Measurements from ENCODE around the gene RGL3. TPM values are rescaled to one million over a fixed set of nuclear protein-coding genes. Genes with fewer than 3 reads are reported as not detected.
"Not testable (repeated sequence)": the region's sequence is repeated elsewhere in the genome, so short reads cannot be mapped to it uniquely, and the experiment has no call there.

RGL3 gene, protein sequence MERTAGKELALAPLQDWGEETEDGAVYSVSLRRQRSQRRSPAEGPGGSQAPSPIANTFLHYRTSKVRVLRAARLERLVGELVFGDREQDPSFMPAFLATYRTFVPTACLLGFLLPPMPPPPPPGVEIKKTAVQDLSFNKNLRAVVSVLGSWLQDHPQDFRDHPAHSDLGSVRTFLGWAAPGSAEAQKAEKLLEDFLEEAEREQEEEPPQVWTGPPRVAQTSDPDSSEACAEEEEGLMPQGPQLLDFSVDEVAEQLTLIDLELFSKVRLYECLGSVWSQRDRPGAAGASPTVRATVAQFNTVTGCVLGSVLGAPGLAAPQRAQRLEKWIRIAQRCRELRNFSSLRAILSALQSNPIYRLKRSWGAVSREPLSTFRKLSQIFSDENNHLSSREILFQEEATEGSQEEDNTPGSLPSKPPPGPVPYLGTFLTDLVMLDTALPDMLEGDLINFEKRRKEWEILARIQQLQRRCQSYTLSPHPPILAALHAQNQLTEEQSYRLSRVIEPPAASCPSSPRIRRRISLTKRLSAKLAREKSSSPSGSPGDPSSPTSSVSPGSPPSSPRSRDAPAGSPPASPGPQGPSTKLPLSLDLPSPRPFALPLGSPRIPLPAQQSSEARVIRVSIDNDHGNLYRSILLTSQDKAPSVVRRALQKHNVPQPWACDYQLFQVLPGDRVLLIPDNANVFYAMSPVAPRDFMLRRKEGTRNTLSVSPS
- total RNA-seq, result not detected in 2 replicates

DNA sequence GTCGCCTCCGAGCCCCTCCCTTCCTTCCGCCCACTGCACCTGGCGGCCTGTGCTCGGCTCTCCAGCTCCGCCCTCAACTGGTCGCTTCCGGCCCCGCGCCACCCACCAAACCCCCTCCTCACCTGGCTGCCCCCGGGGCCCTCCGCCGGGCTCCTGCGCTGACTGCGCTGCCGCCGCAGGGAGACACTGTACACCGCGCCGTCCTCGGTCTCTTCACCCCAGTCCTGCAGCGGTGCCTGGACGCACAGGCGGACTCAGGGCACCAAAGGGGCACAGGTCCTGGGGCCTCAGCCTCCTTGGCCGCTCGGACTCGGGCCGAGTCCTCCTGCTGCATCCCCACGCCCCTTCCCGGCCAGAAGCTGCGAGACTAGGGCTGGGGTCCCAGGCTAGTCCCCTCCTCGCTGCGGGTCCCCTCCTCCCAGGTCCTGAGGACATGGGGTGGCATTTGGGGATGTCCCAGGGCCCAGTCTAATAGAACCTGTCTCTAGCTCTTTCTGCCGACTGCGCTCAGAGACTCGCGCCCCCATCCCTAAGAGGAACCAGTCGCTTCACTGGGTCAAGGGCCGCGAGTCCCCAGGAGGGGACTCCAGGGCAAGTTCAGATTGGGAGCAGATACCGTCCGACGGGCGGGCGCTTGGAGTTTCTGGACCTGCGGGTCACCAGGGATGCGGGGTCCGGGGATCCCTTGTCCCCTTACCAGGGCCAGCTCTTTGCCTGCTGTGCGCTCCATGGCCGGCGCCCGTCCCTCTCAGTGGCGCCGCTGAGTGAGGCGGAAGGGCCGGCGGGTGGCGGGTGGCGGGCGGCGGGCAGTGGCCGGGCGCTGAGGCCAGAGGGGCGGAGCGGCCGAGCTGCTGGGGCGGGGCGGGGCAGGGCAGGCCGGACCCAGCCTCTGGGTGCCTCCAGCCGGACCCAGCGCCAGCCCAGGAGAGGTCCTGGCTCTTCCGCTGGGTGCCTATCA lies at the start of gene RGL3:
RGL3 (minus strand) TSS at position 766 of the 958 bp plus-strand sequence; CDS start at position 730, 36 bp downstream.
- intact Hi-C loops (cut with micrococcal nuclease), result no loop called here

DNA sequence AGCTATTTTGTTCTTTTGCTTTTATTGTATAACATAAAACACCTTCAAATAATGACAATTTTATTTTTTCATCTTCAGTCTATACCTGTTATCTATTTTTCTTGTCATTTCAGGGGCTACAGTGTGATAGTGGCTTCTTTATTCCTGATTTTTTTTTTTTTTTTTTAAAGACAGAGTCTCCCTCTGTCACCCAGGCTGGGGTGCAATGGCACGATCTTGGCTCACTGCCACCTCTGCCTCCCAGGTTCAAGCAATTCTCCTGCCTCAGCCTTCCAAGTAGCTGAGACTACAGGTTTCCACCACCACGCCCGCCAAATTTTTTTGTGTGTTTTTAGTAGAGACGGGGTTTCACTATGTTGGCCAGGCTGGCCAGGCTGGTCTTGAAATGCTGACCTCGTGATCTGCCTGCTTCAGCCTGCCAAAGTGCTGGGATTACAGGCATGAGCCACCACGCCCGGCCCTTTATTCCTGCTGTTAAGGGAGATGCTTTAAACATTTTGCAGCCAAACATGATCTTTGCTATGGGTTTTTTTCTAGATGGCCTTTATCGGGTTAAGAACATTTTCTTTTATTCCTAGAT lies 49.2 kb upstream of the RGL3 start:
- intact Hi-C loops (cut with micrococcal nuclease), result not testable (repeated sequence)

DNA sequence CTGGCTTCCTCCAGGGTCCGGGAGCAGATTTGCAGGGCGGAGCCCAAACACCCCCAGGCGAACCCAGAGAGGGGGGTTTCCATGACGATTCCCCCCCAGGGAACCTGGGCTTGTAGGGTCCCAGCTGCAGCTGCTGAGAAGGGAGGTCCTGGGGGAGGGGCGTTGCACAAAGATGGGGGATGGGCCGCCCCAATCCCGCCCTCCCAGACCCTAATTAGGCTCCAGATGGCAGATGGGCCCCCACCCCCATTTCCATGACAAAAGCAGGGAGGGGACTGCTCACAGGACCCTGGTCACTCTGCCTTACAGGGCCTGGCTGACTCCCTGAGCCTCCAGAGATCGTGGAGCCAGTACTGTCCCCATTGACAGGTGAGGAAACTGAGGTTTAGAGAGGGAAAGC lies 46.5 kb upstream of the RGL3 start:
- intact Hi-C loops (cut with micrococcal nuclease), result no loop called here

DNA sequence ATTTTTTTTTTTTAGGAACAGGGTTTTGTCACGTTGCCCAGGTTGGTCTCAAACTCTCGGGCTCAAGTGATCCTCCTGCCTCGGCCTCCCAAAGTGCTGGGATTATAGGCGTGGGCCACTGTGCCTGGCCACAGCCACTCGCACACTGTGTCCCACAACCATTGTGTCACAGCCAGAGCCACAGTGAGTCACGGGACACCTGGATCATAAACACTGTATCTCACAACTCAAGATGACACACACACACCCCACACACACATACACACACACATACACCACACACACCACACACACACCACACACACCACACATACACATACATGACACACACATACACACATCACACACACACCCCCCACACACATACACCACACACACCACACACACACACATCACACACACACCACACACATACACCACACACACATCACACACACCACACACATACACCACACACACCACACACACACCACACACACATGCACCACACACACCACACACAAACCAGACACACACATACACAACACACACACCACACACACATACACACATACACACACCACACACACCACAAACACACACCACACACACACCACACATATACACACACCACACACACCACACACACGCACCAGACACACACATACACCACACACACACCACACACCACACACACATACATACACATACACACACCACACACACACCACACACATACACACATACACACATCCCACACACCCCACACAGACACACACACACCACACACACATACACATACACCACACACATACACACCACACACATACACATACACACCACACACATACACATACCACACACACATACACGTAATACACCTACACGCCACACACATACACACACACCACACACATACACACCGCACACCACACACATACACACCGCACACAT lies 45.5 kb upstream of the RGL3 start:
- intact Hi-C loops (cut with micrococcal nuclease), result no loop called here

DNA sequence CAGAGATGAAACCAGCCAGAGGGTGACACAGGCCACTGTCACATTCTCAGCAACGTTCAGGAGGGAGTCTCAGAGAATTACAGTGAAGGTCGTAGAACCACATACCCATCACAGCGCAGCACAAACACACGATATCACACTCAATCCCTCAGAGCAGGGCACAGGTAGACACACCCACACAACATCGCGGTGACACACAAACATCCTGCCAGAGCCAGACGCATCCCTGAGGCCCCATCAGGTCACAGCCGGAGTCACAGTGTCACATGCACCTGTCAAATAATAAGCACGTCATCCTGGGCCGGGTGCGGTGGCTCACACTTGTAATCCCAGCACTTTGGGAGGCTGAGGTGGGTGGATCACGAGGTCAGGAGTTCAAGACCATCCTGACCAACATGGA lies 44.3 kb upstream of the RGL3 start:
- intact Hi-C loops (cut with micrococcal nuclease), result no loop called here

DNA sequence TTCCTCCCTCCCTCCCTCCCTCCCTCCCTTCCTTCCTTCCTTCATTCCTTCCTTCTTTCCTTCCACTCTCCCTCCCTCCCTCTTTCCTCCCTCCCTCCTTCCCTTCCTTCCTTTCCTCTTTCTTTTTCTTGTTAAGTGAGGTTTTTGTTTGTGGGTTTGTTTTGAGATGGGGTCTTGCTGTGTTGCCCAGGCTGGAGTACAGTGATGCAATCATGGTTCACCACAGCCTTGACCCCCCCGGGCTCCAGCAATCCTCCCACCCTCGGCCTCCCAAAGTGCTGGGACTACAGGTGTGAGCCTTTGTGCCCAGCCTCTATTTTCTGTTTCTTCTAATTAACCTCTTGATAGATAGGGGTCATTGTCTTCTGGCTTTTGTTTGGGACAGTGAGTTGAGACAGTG lies 42.3 kb upstream of the RGL3 start:
- intact Hi-C loops (cut with micrococcal nuclease), result no loop called here

DNA sequence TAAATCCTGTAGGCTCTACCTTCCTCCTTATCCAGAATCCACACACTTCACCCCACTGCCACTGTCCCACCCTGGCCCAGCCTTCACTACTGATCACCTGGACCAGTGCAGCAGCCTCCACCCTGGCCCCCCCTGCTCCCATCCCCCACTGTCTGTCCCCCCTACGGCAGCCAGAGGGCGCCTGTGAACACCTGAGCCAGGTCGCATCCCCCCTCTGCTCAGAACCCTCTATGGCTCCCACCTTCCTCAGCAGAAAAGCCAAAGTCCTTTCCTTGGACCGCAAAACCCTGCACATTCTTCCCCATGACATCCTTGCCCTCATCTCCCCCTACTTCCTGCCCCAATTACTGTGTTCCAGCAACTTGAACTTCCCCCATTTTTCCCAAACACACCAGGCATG lies 41.1 kb upstream of the RGL3 start:
- intact Hi-C loops (cut with micrococcal nuclease), result no loop called here

DNA sequence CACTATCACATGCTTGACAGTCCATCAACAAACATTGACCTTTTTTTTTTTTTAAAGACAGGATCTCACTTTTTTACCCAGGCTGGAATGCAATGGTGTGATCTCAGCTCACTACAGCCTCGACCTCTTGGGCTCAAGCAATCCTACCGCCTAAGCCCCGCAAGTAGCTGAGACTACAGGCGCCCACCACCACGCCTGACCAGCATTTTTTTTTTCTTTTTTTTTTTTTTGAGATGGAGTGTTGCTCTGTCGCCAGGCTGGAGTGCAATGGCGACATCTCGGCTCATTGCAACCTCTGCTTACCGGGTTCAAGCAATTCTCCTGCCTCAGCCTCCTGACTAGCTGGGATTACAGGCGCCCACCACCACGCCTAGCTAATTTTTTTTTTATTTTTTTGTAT lies 39.8 kb upstream of the RGL3 start:
- intact Hi-C loops (cut with micrococcal nuclease), result not testable (repeated sequence)

DNA sequence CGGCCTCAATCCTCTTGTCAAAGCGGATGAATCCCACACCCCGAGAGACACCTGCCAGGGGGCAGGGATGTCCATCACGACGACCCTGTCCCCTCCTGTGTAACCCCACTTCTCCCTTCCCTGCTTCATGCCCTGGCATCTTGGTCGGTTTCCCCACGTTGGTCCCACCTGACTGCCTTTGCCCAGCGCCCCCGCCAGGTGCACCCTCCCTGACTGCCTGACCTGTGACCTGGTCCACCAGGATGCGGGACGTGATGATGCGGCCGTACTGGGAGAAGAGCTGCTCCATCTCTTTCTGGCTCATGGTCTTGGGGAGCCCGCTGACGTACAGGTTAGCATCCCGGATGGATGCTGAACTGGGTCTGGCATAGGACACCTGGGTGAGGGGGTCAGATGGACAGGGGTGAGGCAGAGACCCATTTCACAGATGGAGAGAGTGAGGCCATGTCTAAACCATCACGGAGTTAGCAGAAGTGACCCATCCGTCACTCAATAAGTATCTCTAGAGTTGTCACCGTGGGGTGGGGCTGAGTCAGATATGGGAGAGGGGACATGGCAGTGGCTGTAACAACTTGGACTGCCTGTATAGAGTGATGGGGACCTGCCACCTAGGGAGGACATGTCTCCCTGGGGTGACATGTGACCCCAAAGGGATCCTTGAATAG lies 39.3 kb upstream of the RGL3 start:
- intact Hi-C loops (cut with micrococcal nuclease), result no loop called here

DNA sequence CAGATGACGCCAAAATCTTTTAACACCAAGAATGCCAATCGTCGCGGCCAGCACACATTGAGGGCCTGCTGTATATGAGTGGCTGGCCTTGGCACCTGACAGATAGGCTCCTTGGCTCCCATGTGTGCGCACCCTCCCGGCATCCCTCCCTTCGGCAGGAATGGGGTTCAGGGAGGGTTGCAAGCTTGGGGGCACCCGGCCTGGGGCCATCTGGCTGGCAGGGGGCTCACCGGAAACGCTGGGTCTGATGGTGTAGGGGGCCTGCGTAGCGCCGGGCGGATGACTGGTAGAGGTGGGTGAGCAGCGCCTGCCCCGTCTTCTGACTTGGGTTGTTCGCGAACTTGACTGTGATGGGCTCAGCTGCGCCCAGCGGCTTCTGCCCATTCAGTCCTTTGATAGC lies 38.7 kb upstream of the RGL3 start:
- intact Hi-C loops (cut with micrococcal nuclease), result no loop called here

DNA sequence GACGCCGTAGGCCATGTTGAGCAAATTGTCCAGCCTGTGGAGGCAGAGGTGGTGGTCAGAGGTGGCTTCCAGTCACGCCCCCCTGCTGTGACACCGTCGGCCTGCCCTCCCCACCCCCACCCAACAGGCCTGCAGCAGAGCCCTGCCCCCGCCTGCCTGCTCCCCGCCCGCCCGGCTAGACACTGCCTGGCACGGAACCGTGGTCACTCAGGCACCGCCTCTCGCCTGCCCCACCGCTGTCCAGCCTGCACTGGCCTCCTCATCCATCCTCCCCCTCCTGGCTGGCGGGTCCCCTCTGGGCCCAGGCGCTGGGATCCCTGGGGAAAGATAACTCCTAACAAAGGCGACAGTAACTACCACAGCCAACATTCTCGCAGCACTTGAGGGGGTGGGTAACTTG lies 38.0 kb upstream of the RGL3 start:
- intact Hi-C loops (cut with micrococcal nuclease), result no loop called here

DNA sequence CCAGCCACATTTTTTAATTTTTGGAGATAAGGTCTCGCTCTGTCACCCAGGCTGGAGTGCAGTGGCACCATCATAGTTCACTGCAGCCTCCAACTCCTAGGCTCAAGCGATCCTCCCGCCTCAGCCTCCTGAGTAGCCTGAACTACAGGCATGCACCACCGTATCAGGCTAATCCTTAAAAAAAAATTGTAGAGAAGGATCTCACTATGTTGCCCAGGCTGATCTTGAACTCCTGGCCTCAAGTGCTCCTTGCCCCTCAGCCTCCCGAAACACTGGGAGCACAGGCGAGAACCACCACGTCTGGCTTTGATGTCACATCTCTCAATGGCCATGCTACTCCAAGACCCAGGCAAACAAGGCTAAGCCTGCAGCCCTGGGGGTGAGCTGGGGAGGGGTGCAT lies 37.5 kb upstream of the RGL3 start:
- intact Hi-C loops (cut with micrococcal nuclease), result no loop called here

DNA sequence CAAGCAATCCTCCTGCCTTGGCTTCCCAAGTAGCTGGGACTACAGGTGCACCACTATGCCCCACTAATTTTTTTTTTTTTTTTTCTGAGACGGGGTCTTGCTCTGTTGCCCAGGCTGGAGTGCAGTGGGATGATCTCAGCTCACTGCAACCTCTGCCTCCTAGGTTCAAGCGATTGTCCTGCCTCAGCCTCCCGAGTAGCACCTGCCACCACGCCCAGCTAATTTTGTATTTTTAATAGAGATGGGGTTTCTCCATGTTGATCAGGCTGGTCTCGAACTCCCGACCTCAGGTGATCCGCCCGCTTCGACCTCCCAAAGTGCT lies 36.1 kb upstream of the RGL3 start:
- intact Hi-C loops (cut with micrococcal nuclease), result not testable (repeated sequence)

DNA sequence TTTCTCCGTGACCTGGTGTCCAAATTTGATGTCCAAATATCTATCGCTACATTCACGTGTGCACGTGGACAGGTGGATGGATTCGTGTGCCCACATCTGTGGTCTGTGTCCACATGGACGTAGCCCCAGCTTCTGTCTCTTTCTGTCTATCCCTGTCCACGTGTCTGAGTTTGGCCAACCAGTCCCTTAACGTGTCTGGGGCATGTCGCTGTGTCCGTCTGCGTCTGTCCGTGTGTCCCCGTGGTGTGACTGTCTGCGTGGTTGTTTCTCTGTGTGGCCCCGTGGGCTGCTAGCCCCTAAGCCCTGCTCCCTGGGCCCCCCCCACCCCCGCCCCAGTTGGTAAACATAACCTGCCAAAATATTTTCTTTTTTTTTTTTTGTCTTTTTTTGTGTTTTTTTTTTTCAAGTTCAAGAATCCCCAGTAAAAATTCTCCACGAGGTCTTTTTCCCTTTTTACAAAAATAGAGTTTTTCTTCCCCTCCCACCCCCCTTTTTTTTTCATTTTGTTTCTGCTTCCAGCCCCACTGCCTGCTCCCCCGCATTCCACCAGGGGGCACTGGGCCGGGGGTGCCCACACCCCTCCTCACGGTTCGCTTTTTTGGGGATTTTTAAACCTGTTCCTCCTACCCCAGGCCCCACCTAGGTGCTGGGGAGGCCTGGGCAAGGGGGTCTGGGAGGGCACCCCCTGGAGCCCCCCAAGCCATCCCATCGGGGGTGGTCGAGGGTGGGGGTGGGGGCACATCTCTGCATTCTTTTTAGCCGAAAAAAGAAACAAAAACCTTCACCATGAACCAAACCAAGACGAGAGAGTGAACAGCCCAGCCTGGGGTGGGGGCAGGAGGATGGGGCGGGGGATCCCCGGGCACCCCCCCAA lies 34.6 kb upstream of the RGL3 start:
- intact Hi-C loops (cut with micrococcal nuclease), result no loop called here

DNA sequence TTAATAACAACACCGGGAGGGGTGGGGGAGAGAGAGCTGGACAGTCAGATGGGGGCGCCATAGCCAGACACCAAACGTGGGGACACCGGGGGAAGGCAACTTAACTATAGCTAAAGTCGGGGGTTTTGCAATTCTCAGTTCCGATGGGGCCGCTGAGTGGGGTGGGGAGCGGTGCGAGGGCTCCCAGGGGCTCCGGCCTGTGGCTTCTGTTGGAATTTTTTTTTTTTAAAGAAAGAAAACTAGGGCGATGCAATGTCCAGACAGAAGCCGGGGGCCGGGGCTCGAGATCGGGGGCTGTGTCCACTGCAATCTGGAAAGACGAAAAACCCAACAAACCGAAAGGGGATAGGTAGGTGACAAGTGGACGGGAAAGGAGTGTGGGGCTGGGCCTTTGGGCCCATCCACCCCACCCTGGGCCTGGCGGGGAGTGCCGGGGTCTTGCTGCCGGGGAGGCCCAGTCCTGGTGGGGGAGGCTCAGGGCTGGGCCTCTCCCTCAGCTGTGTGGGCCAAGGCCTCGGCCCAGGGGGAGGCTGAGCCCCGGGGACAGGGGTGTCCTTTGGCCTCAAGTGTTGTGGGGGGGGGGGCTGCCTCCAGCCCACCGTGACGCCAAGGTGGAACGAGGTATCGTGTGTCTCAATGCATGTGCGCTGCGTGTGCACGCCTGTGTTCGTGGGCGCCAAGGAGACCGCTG lies 33.7 kb upstream of the RGL3 start:
- intact Hi-C loops (cut with micrococcal nuclease), result no loop called here

DNA sequence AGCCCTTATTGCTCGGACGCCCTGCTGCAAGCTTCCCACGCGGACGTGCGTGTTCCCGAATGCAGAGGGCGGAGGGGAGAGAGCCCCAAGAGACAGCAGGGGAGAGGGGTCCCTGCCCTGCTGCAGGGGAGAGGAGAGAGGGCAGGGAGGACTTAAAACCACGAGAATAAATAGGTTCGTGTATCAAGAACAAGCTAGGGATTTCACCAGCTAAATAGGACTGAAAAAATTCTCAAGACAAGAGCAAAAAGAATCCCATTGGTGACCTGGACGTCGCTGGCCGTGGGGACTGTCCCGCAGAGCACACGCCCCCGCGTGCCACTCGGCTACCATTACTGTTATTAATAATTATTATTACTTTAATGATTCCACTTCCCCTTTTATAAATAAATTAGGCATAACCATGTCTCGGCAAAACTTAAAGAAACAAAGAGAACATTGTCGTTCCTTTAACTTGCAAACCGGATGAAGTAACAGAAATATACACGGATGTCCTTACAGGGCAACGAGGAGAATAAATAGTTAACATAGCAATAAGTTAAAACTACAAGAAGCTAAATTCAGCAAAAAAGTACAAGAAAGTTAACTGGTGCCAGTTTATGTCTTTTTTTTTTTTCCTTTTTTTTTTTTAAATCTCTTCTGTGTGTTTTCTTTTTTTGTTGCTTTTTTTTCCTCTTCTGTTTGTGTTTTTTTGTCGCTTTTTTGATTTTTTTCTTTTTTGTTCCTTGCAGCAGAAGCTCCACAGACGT lies 32.9 kb upstream of the RGL3 start:
- intact Hi-C loops (cut with micrococcal nuclease), result no loop called here

DNA sequence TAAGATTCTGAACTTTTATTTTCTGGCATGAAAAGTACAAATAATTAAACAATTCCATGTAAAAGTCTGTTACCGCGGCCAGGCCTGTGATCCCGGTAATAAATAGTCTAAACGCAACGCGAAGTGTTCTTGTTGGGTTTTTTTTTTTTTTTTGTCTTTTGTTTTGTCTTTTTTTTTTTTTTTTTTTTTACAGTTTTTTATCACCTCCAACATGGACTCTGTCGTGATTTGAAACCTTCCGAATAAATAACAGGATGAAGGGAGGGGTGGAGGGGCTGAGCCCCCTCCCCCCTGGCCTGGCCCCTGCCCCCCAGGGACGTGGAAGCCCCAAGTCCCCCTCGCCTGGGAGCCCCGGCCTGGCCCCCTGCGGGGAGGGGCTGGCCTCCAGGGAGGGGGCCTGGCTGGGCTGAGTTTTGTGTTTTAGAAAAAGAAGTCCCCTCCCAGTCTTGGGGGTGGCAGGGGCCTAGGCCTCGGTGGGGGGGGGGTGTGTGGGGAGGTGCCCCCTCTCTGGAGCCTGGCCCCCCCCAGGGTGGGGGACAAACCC lies 32.3 kb upstream of the RGL3 start:
- intact Hi-C loops (cut with micrococcal nuclease), result no loop called here

Measured in T-helper 2 cell treated with Interferon-gamma antibody and Interleukin-4, amounts not matched to agents 100 ng/mL and 5 ng/mL, for 36 hours (primary cell).